Measurements from ENCODE around the gene GCNT2. TPM values are rescaled to one million over a fixed set of nuclear protein-coding genes. Genes with fewer than 3 reads are reported as not detected.
A peak's percentile ranks its signal among the peaks of the same experiment; 100 is the strongest.

GCNT2 gene
- 6.5 and 7.3 TPM in 2 replicates for total RNA-seq

- H3K36me3 ChIP-seq (ENCODE audit: control insufficient read depth, insufficient read depth, low read length): no peaks in the 10 kb centered on the region
- no peak for DNase-seq (ENCODE audit: low read depth)
- no peaks in the 10 kb centered on the region for H3K27me3 ChIP-seq (ENCODE audit: control insufficient read depth, insufficient read depth, low read length)
- H3K4me3 ChIP-seq (ENCODE audit: low read depth, low read length): peak within 1 kb of the TSS; percentile 18
- TF ChIP-seq CTCF (IDR thresholded peaks at IDR 0.05; ENCODE audit: insufficient read depth, low read length, poor library complexity, severe bottlenecking): no peak
Measured at GRCh38 chr6:10521104-10521808, at the start of gene GCNT2. Gene GCNT2 (plus strand): TSS chr6:10521351. CDS start chr6:10528912, 7,561 bp downstream.

- TF ChIP-seq CTCF (IDR thresholded peaks at IDR 0.05; ENCODE audit: insufficient read depth, low read length, poor library complexity, severe bottlenecking): no peak
- H3K36me3 ChIP-seq (ENCODE audit: control insufficient read depth, insufficient read depth, low read length): no peaks in the 10 kb centered on the region
- no peak for DNase-seq (ENCODE audit: low read depth)
- H3K27me3 ChIP-seq (ENCODE audit: control insufficient read depth, insufficient read depth, low read length): no peaks in the 10 kb centered on the region
- H3K4me3 ChIP-seq (ENCODE audit: low read depth, low read length): no peak overlapping the region
Measured at GRCh38 chr6:10472634-10473033, 48.5 kb upstream of the GCNT2 start.

DNA sequence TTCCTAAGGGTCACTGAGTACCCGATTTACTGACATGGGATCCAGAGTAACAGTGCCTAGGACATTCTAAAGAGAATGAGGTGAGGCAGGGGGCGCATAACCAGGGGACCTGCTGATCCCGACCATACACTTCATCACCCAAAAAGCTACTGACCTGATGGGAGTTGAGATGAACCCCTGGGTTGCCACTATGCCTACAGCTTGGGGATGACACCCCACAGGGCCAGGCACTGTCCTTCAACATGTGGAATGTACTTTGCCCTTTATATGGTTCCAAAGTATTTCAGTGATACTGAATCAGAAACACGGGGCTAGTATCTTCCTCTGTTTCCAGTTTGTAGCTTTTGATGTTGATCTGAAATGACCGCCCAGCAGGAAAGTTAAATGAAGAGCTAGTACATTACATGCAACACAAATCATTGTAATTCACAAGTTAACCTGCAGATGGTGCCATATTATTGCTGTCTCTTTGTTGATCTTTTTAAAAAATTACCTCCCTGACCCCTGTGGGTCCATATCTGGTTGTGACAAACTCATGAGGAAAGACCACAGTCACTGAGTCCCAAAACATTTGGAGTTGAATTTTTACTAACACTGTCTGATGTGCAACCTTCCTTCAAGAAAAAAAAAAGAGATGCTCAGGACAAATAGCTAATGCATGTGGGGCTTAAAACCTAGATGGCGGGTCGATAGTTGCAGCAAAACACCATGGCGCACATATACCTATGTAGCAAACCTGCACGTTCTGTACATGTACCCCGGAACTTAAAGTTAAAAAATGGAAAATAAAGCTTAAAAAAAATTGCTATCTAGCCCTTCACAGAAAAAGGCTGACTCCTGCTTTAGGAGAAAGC is 42.7 kb upstream of the GCNT2 start:
- no peaks in the 10 kb centered on the region for H3K36me3 ChIP-seq (ENCODE audit: control insufficient read depth, insufficient read depth, low read length)
- H3K27me3 ChIP-seq (ENCODE audit: control insufficient read depth, insufficient read depth, low read length): no peaks in the 10 kb centered on the region
- no peak overlapping the region for H3K4me3 ChIP-seq (ENCODE audit: low read depth, low read length)
- TF ChIP-seq CTCF (IDR thresholded peaks at IDR 0.05; ENCODE audit: insufficient read depth, low read length, poor library complexity, severe bottlenecking): peak; percentile 47
- DNase-seq (ENCODE audit: low read depth): no peak

DNA sequence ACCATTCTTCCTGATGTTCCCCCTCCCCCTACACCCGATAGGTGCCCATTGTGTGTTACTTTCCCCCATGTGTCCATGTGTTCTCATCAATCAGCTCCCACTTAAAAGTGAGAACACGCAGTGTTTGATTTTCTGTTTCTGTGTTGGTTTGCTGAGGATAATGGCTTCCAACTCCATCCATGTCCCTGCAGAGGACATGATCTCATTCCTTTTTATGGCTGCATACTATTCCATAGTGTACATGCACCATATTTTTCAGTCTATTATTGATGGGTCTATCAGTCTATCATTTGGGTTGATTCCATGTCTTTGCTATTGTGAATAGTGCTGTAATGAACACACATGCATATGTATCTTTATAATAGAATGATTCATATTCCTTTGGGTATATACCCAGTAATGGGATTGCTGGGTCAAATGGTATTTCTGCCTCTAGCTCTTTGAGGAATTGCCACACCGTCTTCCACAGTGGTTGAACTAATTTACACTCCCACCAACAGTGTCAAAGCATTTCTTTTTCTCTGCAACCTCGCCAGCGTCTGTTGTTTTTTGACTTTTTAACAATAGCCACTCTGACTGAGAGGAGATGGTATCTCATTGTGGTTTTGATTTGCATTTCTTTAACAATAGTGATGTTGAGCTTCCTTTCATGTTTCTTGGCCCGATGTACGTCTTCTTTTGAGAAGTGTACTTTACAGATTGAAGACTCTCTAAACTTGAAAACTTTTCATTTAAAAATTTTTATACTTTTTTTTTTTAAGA is 41.0 kb upstream of the GCNT2 start:
- H3K27me3 ChIP-seq (ENCODE audit: control insufficient read depth, insufficient read depth, low read length): no peaks in the 10 kb centered on the region
- H3K36me3 ChIP-seq (ENCODE audit: control insufficient read depth, insufficient read depth, low read length): no peaks in the 10 kb centered on the region
- no peak overlapping the region for H3K4me3 ChIP-seq (ENCODE audit: low read depth, low read length)
- no peak for TF ChIP-seq CTCF (IDR thresholded peaks at IDR 0.05; ENCODE audit: insufficient read depth, low read length, poor library complexity, severe bottlenecking)
- no peak for DNase-seq (ENCODE audit: low read depth)

DNA sequence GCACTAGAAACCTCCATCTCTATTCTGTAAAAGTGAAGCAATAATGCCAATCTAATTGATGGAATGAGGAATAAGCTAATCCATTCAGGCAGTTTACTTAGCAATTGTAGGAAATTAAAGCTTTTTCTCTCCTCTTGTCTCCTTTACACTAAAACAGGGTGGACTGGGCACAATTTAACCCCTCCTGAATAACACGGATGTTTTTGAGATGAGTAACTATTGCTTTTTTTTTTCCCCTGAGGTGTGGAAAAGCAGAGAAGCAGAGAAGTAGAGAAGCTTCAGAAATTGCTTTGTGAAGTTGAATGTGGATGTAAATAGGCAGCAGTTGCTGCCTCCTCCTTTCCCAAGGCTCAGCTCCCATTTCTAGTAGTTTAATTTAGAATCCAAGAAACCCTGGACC is 40.0 kb upstream of the GCNT2 start:
- no peak for DNase-seq (ENCODE audit: low read depth)
- Histone ChIP-seq H3K4me3 (ENCODE audit: low read depth, low read length) (no peak overlapping the region), H3K27me3 (ENCODE audit: control insufficient read depth, insufficient read depth, low read length) (no peaks in the 10 kb centered on the region), H3K36me3 (ENCODE audit: control insufficient read depth, insufficient read depth, low read length) (no peaks in the 10 kb centered on the region)
- TF ChIP-seq CTCF (IDR thresholded peaks at IDR 0.05; ENCODE audit: insufficient read depth, low read length, poor library complexity, severe bottlenecking): no peak

All from kidney epithelial cell (primary cell).